K562 (cell line): ENCODE measurements around the gene RBM34. TPM values are rescaled to one million over a fixed set of nuclear protein-coding genes. Genes with fewer than 3 reads are reported as not detected.

ENCODE experiments used
- ATAC-seq: fragments of 200-7000 bp; cut with Tn5 transposase; 3 replicates; pipeline ENCODE4 v1.9.1; 2020; ENCODE audit warnings: moderate library complexity
- BruUV-seq: library from RNA; stranded (reverse); fragments of 400-500 nt; replicated peaks from 2 replicates; lab custom pipeline; 2021; lab: Mats Ljungman, UMichigan
- CTCF ChIA-PET: fragments of 300-600 bp; formaldehyde crosslinking; extraction: SDS; loops from one replicate; lab custom pipeline; 2021; ENCODE audit warnings: low intra/inter-chr PET ratio; lab: Yijun Ruan, JAX
- POLR2A ChIA-PET: fragments of 300-600, 350-650 bp; sonication (Branson Sonifier 250); formaldehyde crosslinking; extraction: SDS; loops from one replicate; lab custom pipeline; 2021; ENCODE audit warnings: antibody characterized with exemption, inconsistent platforms; lab: Yijun Ruan, JAX
- DNase-seq, 4 experiments: peaks; one replicate each; pipeline versions ENCODE4 v3.0.0 to v3.0.0-alpha.2; 2011 to 2018; ENCODE audit warnings: low spot score in 3 of 4, mixed read lengths in 3 of 4; ENCODE audit errors: extremely low read depth in 1 of 4
- FAIRE-seq: peaks from 2 replicates; lab custom pipeline; 2011; peaks lifted over from hg19 to GRCh38; lab: Jason Lieb, UNC
- H2AFZ ChIP-seq: 2 replicates; pipeline ENCODE4 v1.6.0; 2011; ENCODE audit warnings: low read depth, low read length, control low read depth, inconsistent platforms
- H3K27ac ChIP-seq: fragments of 200-600 bp; 3 replicates; pipeline ENCODE4 v1.8.0; 2011; ENCODE audit warnings: low read depth, mild to moderate bottlenecking, control low read depth, inconsistent platforms, low read length, moderate library complexity, mixed read lengths; ENCODE audit errors: extremely low read depth
- H3K27me3 ChIP-seq, 2 experiments: fragments of 300-600 bp in 1 of 2; 2 replicates in 1 of 2; 3 replicates in 1 of 2; pipeline versions ENCODE4 v1.6.0 to v1.8.0; 2011; ENCODE audit warnings: inconsistent platforms in 2 of 2, low read length in 2 of 2, mild to moderate bottlenecking in 1 of 2, mixed read lengths in 1 of 2, moderate library complexity in 1 of 2; ENCODE audit not compliant: control insufficient read depth in 2 of 2, insufficient read depth in 2 of 2
- H3K36me3 ChIP-seq: fragments of 300-600 bp; 3 replicates; pipeline ENCODE4 v1.8.0; 2011; ENCODE audit warnings: mild to moderate bottlenecking, low read length, inconsistent platforms; ENCODE audit not compliant: control insufficient read depth, insufficient read depth
- H3K4me1 ChIP-seq, 2 experiments: fragments of 200-600 bp in 1 of 2; replicated peaks in 1 of 2; 2 replicates in 1 of 2; 3 replicates in 1 of 2; pipeline versions ENCODE4 v1.5.1 to v1.8.0; 2011; ENCODE audit warnings: inconsistent platforms in 2 of 2, low read length in 2 of 2, mild to moderate bottlenecking in 1 of 2, mixed read lengths in 1 of 2, moderate library complexity in 1 of 2; ENCODE audit not compliant: control insufficient read depth in 2 of 2, insufficient read depth in 2 of 2
- H3K4me2 ChIP-seq: 2 replicates; pipeline ENCODE4 v1.6.1; 2011; ENCODE audit warnings: low read length, control low read depth, inconsistent platforms, mixed read lengths; ENCODE audit not compliant: insufficient read depth
- H3K4me3 ChIP-seq: fragments of 200-600 bp; sonication (generic), shearing (Covaris generic); 2 replicates; pipeline ENCODE4 v1.5.1; 2016; ENCODE audit warnings: control low read depth, inconsistent platforms
- H3K79me2 ChIP-seq: fragments of 200-600 bp; 3 replicates; pipeline ENCODE4 v1.8.0; 2011; ENCODE audit warnings: low read length, inconsistent platforms; ENCODE audit not compliant: control insufficient read depth, insufficient read depth
- H3K9ac ChIP-seq, 2 experiments: 2 replicates each; pipeline versions ENCODE4 v1.6.0 to v1.6.1; 2011; ENCODE audit warnings: low read depth in 2 of 2, low read length in 2 of 2, control low read depth in 1 of 2, inconsistent platforms in 1 of 2, mild to moderate bottlenecking in 1 of 2, mixed read lengths in 1 of 2; ENCODE audit not compliant: insufficient read depth in 1 of 2
- H3K9me1 ChIP-seq: one replicate; pipeline ENCODE4 v1.6.0; 2011; ENCODE audit warnings: inconsistent platforms, mild to moderate bottlenecking, low read length, moderate library complexity; ENCODE audit not compliant: control insufficient read depth, insufficient read depth
- H3K9me3 ChIP-seq: replicated peaks from 2 replicates; pipeline ENCODE4 v1.5.1; 2011; ENCODE audit warnings: low read depth, low read length, inconsistent platforms; ENCODE audit not compliant: control insufficient read depth, insufficient read depth
- H4K20me1 ChIP-seq: replicated peaks from 2 replicates; pipeline ENCODE4 v1.6.1; 2011; ENCODE audit warnings: low read length, inconsistent platforms, mixed read lengths; ENCODE audit not compliant: control insufficient read depth, insufficient read depth
- BDP1 ChIP-seq: IDR thresholded peaks from 3 replicates; pipeline ENCODE4 v1.6.1; 2011; ENCODE audit not compliant: insufficient read length, insufficient read depth
- CHD4 ChIP-seq: fragments of 200-600 bp; sonication (generic); IDR thresholded peaks from 3 replicates; pipeline ENCODE4 v1.6.1; 2012; ENCODE audit warnings: low read depth, mild to moderate bottlenecking, mixed read lengths, low read length, inconsistent platforms; ENCODE audit not compliant: insufficient read depth, insufficient replicate concordance, poor library complexity, severe bottlenecking
- JUND ChIP-seq, 2 experiments: IDR thresholded peaks; 2 replicates in 1 of 2; 3 replicates in 1 of 2; pipeline ENCODE4 v1.6.1; 2011; ENCODE audit warnings: borderline replicate concordance in 2 of 2, low read depth in 2 of 2, low read length in 2 of 2, improper control_type of control experiment in 1 of 2, missing biosample characterization in 1 of 2, missing genetic modification characterization in 1 of 2, missing genetic modification reagents in 1 of 2
- NCOA6 ChIP-seq: fragments of 450-650 bp; IDR thresholded peaks from 2 replicates; pipeline ENCODE4 v1.6.1; 2017; ENCODE audit warnings: mild to moderate bottlenecking
- RFX5 ChIP-seq: IDR thresholded peaks from 2 replicates; pipeline ENCODE4 v1.6.1; 2011; ENCODE audit warnings: low read depth, mild to moderate bottlenecking, improper control_type of control experiment, low read length
- SMAD3 ChIP-seq: fragments of 450-650 bp; formaldehyde crosslinking; conservative IDR thresholded peaks from 2 replicates; pipeline ENCODE4 v1.4.0; 2020; ENCODE audit warnings: mild to moderate bottlenecking
- ZKSCAN3 ChIP-seq: fragments of 250-450 bp; sonication (Bioruptor Pico); IDR thresholded peaks from 2 replicates; pipeline ENCODE4 v1.4.0; 2020
- ZNF253 ChIP-seq: fragments of 250-450 bp; sonication (Bioruptor Pico); conservative IDR thresholded peaks from 2 replicates; pipeline ENCODE4 v1.6.1; 2021; ENCODE audit warnings: mild to moderate bottlenecking
- ZNF444 ChIP-seq: fragments of 250-450 bp; sonication (Bioruptor Pico); IDR thresholded peaks from 2 replicates; pipeline ENCODE4 v1.4.0; 2020; ENCODE audit warnings: mild to moderate bottlenecking, moderate library complexity
- ZNF507 ChIP-seq: conservative IDR thresholded peaks from 2 replicates; pipeline ENCODE4 v1.6.1; 2017; ENCODE audit warnings: missing genetic modification characterization, missing compliant biosample characterization
- ZNF699 ChIP-seq: fragments of 250-450 bp; sonication (Bioruptor Pico); IDR thresholded peaks from 2 replicates; pipeline ENCODE4 v1.8.0; 2021; ENCODE audit warnings: mild to moderate bottlenecking, moderate library complexity; ENCODE audit not compliant: insufficient replicate concordance
- ZNF764 ChIP-seq: fragments of 250-450 bp; sonication (Bioruptor Pico); IDR thresholded peaks from 2 replicates; pipeline ENCODE4 v1.4.0; 2020; ENCODE audit warnings: low read depth, mild to moderate bottlenecking, moderate library complexity
- WGBS: fragments of 100-300 bp; shearing (Covaris generic); methylation state at CpG from one replicate; pipeline ENCODE4 v1.1.6; 2016; ENCODE audit warnings: low coverage, mixed read lengths; ENCODE audit not compliant: insufficient coverage; ENCODE audit errors: missing lambda C conversion rate; 5-methylcytosine and 5-hydroxymethylcytosine counted together
- in situ Hi-C: fragments of 300-500 bp; cut with MboI; formaldehyde crosslinking; loops from 4 replicates; pipeline ENCODE4 v1.15.0; 2018; ENCODE audit warnings: inconsistent platforms, mixed read lengths
- intact Hi-C: fragments of 100-400 bp; cut with micrococcal nuclease; formaldehyde crosslinking; loops from 2 replicates; pipeline ENCODE4 v1.14.2; 2022
- polyA plus RNA-seq, 8 experiments: library from polyadenylated mRNA; depleted of rRNA in 4 of 8; stranded (reverse) in 5 of 8; unstranded in 3 of 8; fragments of >200 nt; fragmentation: Nextera tagmentation in 2 of 8; fragmentation: Illumina TruSeq in 1 of 8; extraction: Ambion mirVana in 2 of 8; extraction: Trizol in 1 of 8; gene quantifications; 2 replicates each; pipeline versions ENCODE4 v1.2.1 to v1.2.3, GENCODE V29; 2011 to 2014; ENCODE audit warnings: inconsistent platforms in 1 of 8, missing spikeins in 1 of 8
- total RNA-seq, 7 experiments: library from RNA; depleted of rRNA in 6 of 7; stranded (reverse); fragments of >200 nt in 6 of 7; fragmentation: Illumina TruSeq in 2 of 7; extraction: Trizol in 2 of 7; gene quantifications; 2 replicates each; pipeline versions ENCODE4 v1.2.1 to v1.2.3, GENCODE V29; 2011 to 2021; ENCODE audit warnings: low replicate concordance in 1 of 7
- TF ChIP-seq, protein P1 (sequence below): fragments of 450-650 bp; formaldehyde crosslinking; IDR thresholded peaks from 2 replicates; pipeline ENCODE4 v1.4.0; 2022; ENCODE audit warnings: missing genetic modification characterization
- TF ChIP-seq, protein P2 (sequence below): fragments of 450-650 bp; formaldehyde crosslinking; IDR thresholded peaks from 2 replicates; pipeline ENCODE4 v1.4.0; 2020; ENCODE audit warnings: mild to moderate bottlenecking, moderate library complexity
- TF ChIP-seq, protein P3 (sequence below): fragments of 250-450 bp; sonication (Bioruptor Pico); IDR thresholded peaks from 2 replicates; pipeline ENCODE4 v1.9.0; 2021; ENCODE audit warnings: mild to moderate bottlenecking, inconsistent platforms
- TF ChIP-seq, protein P4 (sequence below): fragments of 450-650 bp; formaldehyde crosslinking; IDR thresholded peaks from 2 replicates; pipeline ENCODE4 v1.4.0; 2020; ENCODE audit warnings: mild to moderate bottlenecking, moderate library complexity

The RBM34 gene
- total and polyA plus RNA-seq, 9 of the 15 experiments (the other 6 are each of a cell fraction or from before 2014, with no cell fraction given), result 64.0 to 178 (median 124) TPM

DNA sequence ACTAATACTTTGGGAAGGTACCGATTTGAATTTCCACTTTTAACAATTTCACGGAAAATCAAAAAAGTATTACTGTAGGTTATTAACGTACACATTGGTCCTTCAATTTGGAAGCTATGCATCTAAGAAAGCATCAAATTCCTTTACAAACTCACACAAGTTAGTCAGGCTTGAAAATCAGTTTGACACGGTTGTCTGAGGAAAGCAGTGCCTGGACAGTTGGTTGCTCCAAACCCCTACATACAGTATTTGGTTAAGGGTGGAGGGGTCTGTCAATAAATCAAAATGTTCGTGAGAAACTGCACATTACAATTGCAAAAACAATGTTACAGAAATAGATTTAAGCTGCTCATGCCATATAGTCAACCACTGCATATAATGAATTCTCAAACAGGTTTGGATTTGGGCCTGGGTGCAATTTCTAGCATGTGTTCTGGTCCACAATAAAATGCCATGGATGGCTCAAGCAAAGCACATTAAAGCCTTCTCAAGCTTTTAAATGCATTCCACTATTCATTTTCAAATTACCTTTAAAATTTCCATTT is 19.9 kb upstream of the RBM34 start:
- FAIRE-seq (no peak), ATAC-seq (no peak), DNase-seq (no peak)
- H2AFZ ChIP-seq, result no peak overlapping the region
- H3K79me2 ChIP-seq, result no peaks in the 10 kb centered on the region
- POLR2A ChIA-PET, result interaction anchor here (0.7 to 1.0 kb wide), 2 partner anchors 14 to 17 kb away, joined by 3 to 4 read pairs; no protein-coding TSS in a partner anchor
- no peaks in the 10 kb centered on the region for H3K27me3 ChIP-seq
- CTCF ChIA-PET, result no interaction called here
- no peaks in the 10 kb centered on the region for H3K9me3 ChIP-seq
- intact Hi-C loops (no loop called here), in situ Hi-C loops (no loop called here)
- peaks cover 56% of the 10 kb centered on the region for H3K36me3 ChIP-seq
- no peak overlapping the region for H3K9ac ChIP-seq
- no peak overlapping the region for H3K4me3 ChIP-seq
- H3K4me2 ChIP-seq, result no peak overlapping the region
- no peaks in the 10 kb centered on the region for H3K9me1 ChIP-seq
- BruUV-seq, result no TSS peak
- H3K27ac ChIP-seq, result no peak overlapping the region
- no peaks in the 10 kb centered on the region for H3K4me1 ChIP-seq
- H4K20me1 ChIP-seq, result no peaks in the 10 kb centered on the region
- 87% methylated on average over 5 of the region's 5 CpGs for WGBS
- TF ChIP-seq, protein P1, sequence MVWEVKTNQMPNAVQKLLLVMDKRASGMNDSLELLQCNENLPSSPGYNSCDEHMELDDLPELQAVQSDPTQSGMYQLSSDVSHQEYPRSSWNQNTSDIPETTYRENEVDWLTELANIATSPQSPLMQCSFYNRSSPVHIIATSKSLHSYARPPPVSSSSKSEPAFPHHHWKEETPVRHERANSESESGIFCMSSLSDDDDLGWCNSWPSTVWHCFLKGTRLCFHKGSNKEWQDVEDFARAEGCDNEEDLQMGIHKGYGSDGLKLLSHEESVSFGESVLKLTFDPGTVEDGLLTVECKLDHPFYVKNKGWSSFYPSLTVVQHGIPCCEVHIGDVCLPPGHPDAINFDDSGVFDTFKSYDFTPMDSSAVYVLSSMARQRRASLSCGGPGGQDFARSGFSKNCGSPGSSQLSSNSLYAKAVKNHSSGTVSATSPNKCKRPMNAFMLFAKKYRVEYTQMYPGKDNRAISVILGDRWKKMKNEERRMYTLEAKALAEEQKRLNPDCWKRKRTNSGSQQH (CRISPR knock-in tag), result no peak
- TF ChIP-seq NCOA6 (no peak), SMAD3 (no peak), CHD4 (no peak), RFX5 (no peak), ZNF444 (CRISPR knock-in tag) (no peak), ZNF253 (no peak), ZNF699 (no peak), ZNF507 (no peak), ZKSCAN3 (CRISPR knock-in tag) (no peak), JUND (IDR thresholded peaks at IDR 0.05; ENCODE audit: borderline replicate concordance, low read depth, low read length) (no peak), JUND (tag; IDR thresholded peaks at IDR 0.05; ENCODE audit: borderline replicate concordance, low read depth, low read length) (no peak), ZNF764 (CRISPR knock-in tag) (no peak), BDP1 (no peak)
- TF ChIP-seq, protein P2, sequence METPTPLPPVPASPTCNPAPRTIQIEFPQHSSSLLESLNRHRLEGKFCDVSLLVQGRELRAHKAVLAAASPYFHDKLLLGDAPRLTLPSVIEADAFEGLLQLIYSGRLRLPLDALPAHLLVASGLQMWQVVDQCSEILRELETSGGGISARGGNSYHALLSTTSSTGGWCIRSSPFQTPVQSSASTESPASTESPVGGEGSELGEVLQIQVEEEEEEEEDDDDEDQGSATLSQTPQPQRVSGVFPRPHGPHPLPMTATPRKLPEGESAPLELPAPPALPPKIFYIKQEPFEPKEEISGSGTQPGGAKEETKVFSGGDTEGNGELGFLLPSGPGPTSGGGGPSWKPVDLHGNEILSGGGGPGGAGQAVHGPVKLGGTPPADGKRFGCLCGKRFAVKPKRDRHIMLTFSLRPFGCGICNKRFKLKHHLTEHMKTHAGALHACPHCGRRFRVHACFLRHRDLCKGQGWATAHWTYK (CRISPR knock-in tag), result no peak
- TF ChIP-seq, protein P3, sequence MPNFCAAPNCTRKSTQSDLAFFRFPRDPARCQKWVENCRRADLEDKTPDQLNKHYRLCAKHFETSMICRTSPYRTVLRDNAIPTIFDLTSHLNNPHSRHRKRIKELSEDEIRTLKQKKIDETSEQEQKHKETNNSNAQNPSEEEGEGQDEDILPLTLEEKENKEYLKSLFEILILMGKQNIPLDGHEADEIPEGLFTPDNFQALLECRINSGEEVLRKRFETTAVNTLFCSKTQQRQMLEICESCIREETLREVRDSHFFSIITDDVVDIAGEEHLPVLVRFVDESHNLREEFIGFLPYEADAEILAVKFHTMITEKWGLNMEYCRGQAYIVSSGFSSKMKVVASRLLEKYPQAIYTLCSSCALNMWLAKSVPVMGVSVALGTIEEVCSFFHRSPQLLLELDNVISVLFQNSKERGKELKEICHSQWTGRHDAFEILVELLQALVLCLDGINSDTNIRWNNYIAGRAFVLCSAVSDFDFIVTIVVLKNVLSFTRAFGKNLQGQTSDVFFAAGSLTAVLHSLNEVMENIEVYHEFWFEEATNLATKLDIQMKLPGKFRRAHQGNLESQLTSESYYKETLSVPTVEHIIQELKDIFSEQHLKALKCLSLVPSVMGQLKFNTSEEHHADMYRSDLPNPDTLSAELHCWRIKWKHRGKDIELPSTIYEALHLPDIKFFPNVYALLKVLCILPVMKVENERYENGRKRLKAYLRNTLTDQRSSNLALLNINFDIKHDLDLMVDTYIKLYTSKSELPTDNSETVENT (CRISPR knock-in tag), result no peak
- TF ChIP-seq, protein P4, sequence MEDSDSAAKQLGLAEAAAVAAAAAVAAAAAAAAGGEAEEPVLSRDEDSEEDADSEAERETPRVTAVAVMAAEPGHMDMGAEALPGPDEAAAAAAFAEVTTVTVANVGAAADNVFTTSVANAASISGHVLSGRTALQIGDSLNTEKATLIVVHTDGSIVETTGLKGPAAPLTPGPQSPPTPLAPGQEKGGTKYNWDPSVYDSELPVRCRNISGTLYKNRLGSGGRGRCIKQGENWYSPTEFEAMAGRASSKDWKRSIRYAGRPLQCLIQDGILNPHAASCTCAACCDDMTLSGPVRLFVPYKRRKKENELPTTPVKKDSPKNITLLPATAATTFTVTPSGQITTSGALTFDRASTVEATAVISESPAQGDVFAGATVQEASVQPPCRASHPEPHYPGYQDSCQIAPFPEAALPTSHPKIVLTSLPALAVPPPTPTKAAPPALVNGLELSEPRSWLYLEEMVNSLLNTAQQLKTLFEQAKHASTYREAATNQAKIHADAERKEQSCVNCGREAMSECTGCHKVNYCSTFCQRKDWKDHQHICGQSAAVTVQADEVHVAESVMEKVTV, result no peak
